A549 (cell line): Measurements from ENCODE around the gene C9orf78.

ENCODE experiments used
- CTCF ChIP-seq: fragments of >200 bp; sonication (Bioruptor Twin); formaldehyde crosslinking; IDR thresholded peaks from 3 replicates; pipeline ENCODE4 v1.5.1; 2016
- TF ChIP-seq, protein P1 (sequence below): fragments of 450-650 bp; IDR thresholded peaks from 2 replicates; pipeline ENCODE4 v1.6.1; 2014; ENCODE audit warnings: antibody characterized with exemption

DNA sequence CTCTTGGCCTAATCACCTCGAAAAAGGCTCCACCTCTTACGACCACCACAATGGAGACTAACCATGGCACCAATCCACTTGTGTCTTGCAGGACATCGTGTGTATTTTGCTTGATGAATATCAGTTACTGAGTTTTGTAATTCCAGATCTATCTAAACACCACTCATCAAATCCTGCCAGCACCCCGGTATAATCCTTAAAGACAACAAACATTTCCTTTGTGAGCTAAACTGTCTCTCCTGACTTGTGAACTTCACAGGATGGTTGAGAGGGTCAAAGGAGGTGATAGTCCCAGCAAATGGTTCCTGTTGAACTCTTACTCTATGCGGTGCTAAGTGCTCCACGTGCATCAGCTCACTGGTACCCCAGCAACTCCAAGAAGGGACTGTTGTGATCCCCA lies 36.1 kb downstream of the C9orf78 start:
- TF ChIP-seq CTCF, result no peak
- TF ChIP-seq, protein P1, sequence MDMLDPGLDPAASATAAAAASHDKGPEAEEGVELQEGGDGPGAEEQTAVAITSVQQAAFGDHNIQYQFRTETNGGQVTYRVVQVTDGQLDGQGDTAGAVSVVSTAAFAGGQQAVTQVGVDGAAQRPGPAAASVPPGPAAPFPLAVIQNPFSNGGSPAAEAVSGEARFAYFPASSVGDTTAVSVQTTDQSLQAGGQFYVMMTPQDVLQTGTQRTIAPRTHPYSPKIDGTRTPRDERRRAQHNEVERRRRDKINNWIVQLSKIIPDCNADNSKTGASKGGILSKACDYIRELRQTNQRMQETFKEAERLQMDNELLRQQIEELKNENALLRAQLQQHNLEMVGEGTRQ, result no peak
